Endothelial cell of umbilical vein (primary cell): ENCODE results near the gene SLC17A2. TPM values are rescaled to one million over a fixed set of nuclear protein-coding genes. Genes with fewer than 3 reads are reported as not detected.

Experiments
- BruUV-seq: library from RNA; stranded (reverse); fragments of 400-500 nt; replicated peaks from 2 replicates; lab custom pipeline; 2021; lab: Mats Ljungman, UMichigan
- CTCF ChIA-PET: fragments of 300-600, 350-600 bp; sonication (Branson Sonifier 250); formaldehyde crosslinking; loops from one replicate; lab custom pipeline; 2021; ENCODE audit warnings: antibody characterized with exemption, inconsistent platforms; lab: Charles Lee
- POLR2A ChIA-PET: fragments of 300-600, 350-600 bp; sonication (Branson Sonifier 250); formaldehyde crosslinking; loops from one replicate; lab custom pipeline; 2021; ENCODE audit warnings: antibody characterized with exemption, inconsistent platforms; lab: Charles Lee
- DNase-seq: peaks from one replicate; pipeline ENCODE4 v3.0.0-alpha.2; 2011; ENCODE audit warnings: low read depth, low spot score
- FAIRE-seq: peaks from 2 replicates; lab custom pipeline; 2011; peaks lifted over from hg19 to GRCh38; lab: Jason Lieb, UNC
- H2AFZ ChIP-seq: 2 replicates; pipeline ENCODE4 v1.6.0; 2012; ENCODE audit warnings: low read depth, low read length, control low read depth, inconsistent platforms
- H3K27ac ChIP-seq: 2 replicates; pipeline ENCODE4 v1.5.1; 2011; ENCODE audit warnings: low read depth, mild to moderate bottlenecking, control low read depth, low read length, moderate library complexity; ENCODE audit not compliant: insufficient read depth
- H3K27me3 ChIP-seq, 2 experiments: 2 replicates each; pipeline versions ENCODE4 v1.6.0 to v1.6.1; 2011; ENCODE audit warnings: low read length in 2 of 2, mixed read lengths in 1 of 2; ENCODE audit not compliant: control insufficient read depth in 2 of 2, insufficient read depth in 2 of 2
- H3K36me3 ChIP-seq, 2 experiments: 2 replicates in 1 of 2; 3 replicates in 1 of 2; pipeline ENCODE4 v1.5.1; 2011; ENCODE audit warnings: low read length in 2 of 2, mild to moderate bottlenecking in 1 of 2, moderate library complexity in 1 of 2; ENCODE audit not compliant: control insufficient read depth in 2 of 2, insufficient read depth in 2 of 2; ENCODE audit errors: extremely low read depth in 1 of 2
- H3K4me1 ChIP-seq: 3 replicates; pipeline ENCODE4 v1.5.1; 2011; ENCODE audit warnings: mild to moderate bottlenecking, low read length; ENCODE audit not compliant: control insufficient read depth, insufficient read depth; ENCODE audit errors: extremely low read depth
- H3K4me2 ChIP-seq: 2 replicates; pipeline ENCODE4 v1.6.1; 2011; ENCODE audit warnings: low read length, control low read depth, mixed read lengths; ENCODE audit not compliant: insufficient read depth
- H3K4me3 ChIP-seq, 3 experiments: fragments of 200-600 bp in 1 of 3; sonication (generic), shearing (Covaris generic) in 1 of 3; replicated peaks in 1 of 3; 2 replicates each; pipeline ENCODE4 v1.5.1; 2011 to 2016; ENCODE audit warnings: control low read depth in 3 of 3, low read length in 3 of 3, mild to moderate bottlenecking in 2 of 3, inconsistent platforms in 1 of 3, low read depth in 1 of 3, moderate library complexity in 1 of 3; ENCODE audit not compliant: insufficient read depth in 1 of 3
- H3K79me2 ChIP-seq: 2 replicates; pipeline ENCODE4 v1.6.0; 2012; ENCODE audit warnings: low read length, inconsistent platforms; ENCODE audit not compliant: control insufficient read depth, insufficient read depth
- H3K9ac ChIP-seq: replicated peaks from 2 replicates; pipeline ENCODE3; 2011; ENCODE audit warnings: low read length, control low read depth; ENCODE audit not compliant: insufficient read depth; ENCODE audit errors: extremely low read depth
- H3K9me1 ChIP-seq: replicated peaks from 3 replicates; pipeline ENCODE4 v1.6.0; 2011; ENCODE audit warnings: mild to moderate bottlenecking, low read length; ENCODE audit not compliant: control insufficient read depth, insufficient read depth; ENCODE audit errors: extremely low read depth
- H3K9me3 ChIP-seq: replicated peaks from 2 replicates; pipeline ENCODE4 v1.5.1; 2012; ENCODE audit warnings: low read length, inconsistent platforms; ENCODE audit not compliant: control insufficient read depth, insufficient read depth
- H4K20me1 ChIP-seq: replicated peaks from 2 replicates; pipeline ENCODE3; 2011; ENCODE audit warnings: mild to moderate bottlenecking, low read length; ENCODE audit not compliant: control insufficient read depth, insufficient read depth; ENCODE audit errors: extremely low read depth
- EZH2 ChIP-seq: IDR thresholded peaks from 2 replicates; pipeline ENCODE4 v1.6.1; 2012; ENCODE audit warnings: borderline replicate concordance, low read depth, mild to moderate bottlenecking, moderate library complexity, low read length, inconsistent platforms; ENCODE audit not compliant: severe bottlenecking
- FOS ChIP-seq: IDR thresholded peaks from 2 replicates; pipeline ENCODE4 v1.6.1; 2011; ENCODE audit warnings: mild to moderate bottlenecking, low read length, moderate library complexity, borderline replicate concordance; ENCODE audit not compliant: insufficient read depth
- GATA2 ChIP-seq: IDR thresholded peaks from 2 replicates; pipeline ENCODE4 v1.7.0; 2011; ENCODE audit warnings: low read depth, mild to moderate bottlenecking, moderate library complexity, mixed read lengths, low read length; ENCODE audit not compliant: insufficient read length, insufficient read depth
- JUN ChIP-seq: IDR thresholded peaks from 2 replicates; pipeline ENCODE4 v1.6.1; 2011; ENCODE audit warnings: borderline replicate concordance, low read depth; ENCODE audit not compliant: insufficient read length, insufficient read depth
- MYC ChIP-seq: IDR thresholded peaks from one replicate; pipeline ENCODE4 v1.6.1; 2011; ENCODE audit warnings: mild to moderate bottlenecking, low read depth, low read length
- POLR2A ChIP-seq: IDR thresholded peaks from 2 replicates; pipeline ENCODE4 v1.6.1; 2012; ENCODE audit warnings: low read depth, mild to moderate bottlenecking, control low read depth, low read length
- POLR2AphosphoS5 ChIP-seq: IDR thresholded peaks from 2 replicates; pipeline ENCODE4 v1.6.1; 2012; ENCODE audit warnings: low read depth, mild to moderate bottlenecking, control low read depth, low read length, moderate library complexity; ENCODE audit not compliant: insufficient read depth
- dilution Hi-C: fragments of 300-500 bp; cut with MboI; formaldehyde crosslinking; loops from one replicate; pipeline ENCODE4 v1.15.0; 2019; ENCODE audit warnings: low sequenced_read_pairs; ENCODE audit not compliant: extremely low pct_ligation_motif_present
- intact Hi-C: fragments of 100-400 bp; cut with micrococcal nuclease; formaldehyde crosslinking; loops from one replicate; pipeline ENCODE4 v1.10.0; 2022
- polyA plus RNA-seq, 4 experiments: library from polyadenylated mRNA; depleted of rRNA in 3 of 4; stranded (reverse) in 3 of 4; unstranded in 1 of 4; fragments of >200 nt; gene quantifications; 2 replicates each; pipeline versions ENCODE4 v1.2.1 to v1.2.3, GENCODE V29; 2011 to 2012; ENCODE audit warnings: missing spikeins in 1 of 4
- total RNA-seq: library from RNA; stranded (reverse); gene quantifications from 2 replicates; pipeline ENCODE4 v1.2.3, GENCODE V29; 2021
- TF ChIP-seq, protein P1 (sequence below): IDR thresholded peaks from 2 replicates; pipeline ENCODE4 v1.6.1; 2011; ENCODE audit not compliant: insufficient read depth, insufficient read length
- TF ChIP-seq, protein P2 (sequence below), 2 donors: IDR thresholded peaks; 1 replicate in 1 of 2; 2 replicates in 1 of 2; pipeline ENCODE4 v1.5.1; 2011; ENCODE audit warnings: low read length in 2 of 2, mild to moderate bottlenecking in 2 of 2, moderate library complexity in 2 of 2, control low read depth in 1 of 2, inconsistent platforms in 1 of 2, low read depth in 1 of 2; ENCODE audit not compliant: insufficient read depth in 1 of 2; ENCODE audit errors: extremely low read depth in 1 of 2

The SLC17A2 gene
- total and polyA plus RNA-seq, 2 donors (not counting 3 experiments of a cell fraction or from before 2014, with no cell fraction given), result not detected

DNA sequence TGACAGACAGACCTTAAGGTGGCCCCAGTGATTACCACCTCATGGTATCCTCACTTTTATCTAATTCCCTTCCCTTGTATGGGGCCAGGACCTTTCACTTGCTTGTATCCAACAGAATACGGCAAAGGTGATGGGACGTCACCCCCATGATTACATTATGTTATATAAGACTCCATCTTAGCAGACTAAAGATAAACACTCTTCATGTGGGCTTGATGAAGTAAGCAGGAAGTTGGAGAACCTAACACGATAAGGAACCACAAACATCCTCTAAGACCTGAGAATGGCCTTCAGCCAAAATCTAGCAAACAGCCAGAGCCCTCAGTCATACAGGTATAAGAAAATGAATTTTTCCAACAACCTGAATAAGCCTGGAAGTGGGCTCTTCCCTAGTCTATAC, 64.5 kb downstream of the SLC17A2 start:
- no peak overlapping the region for H3K4me3 ChIP-seq
- BruUV-seq, result no TSS peak
- no peaks in the 10 kb centered on the region for H3K9me3 ChIP-seq
- no peaks in the 10 kb centered on the region for H4K20me1 ChIP-seq
- intact Hi-C loops, result no loop called here
- H3K27ac ChIP-seq, result no peak overlapping the region
- peaks cover 4 to 7% of the 10 kb centered on the region in 2 experiments for H3K27me3 ChIP-seq
- DNase-seq (no peak), FAIRE-seq (no peak)
- no peak overlapping the region for H3K9ac ChIP-seq
- H3K4me2 ChIP-seq, result no peak overlapping the region
- dilution Hi-C loops, result no loop called here
- TF ChIP-seq FOS (no peak), POLR2A (no peak), JUN (no peak), MYC (no peak), EZH2 (no peak), GATA2 (no peak), POLR2AphosphoS5 (no peak)
- TF ChIP-seq, protein P1, sequence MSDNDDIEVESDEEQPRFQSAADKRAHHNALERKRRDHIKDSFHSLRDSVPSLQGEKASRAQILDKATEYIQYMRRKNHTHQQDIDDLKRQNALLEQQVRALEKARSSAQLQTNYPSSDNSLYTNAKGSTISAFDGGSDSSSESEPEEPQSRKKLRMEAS, result no peak
- TF ChIP-seq, protein P2, sequence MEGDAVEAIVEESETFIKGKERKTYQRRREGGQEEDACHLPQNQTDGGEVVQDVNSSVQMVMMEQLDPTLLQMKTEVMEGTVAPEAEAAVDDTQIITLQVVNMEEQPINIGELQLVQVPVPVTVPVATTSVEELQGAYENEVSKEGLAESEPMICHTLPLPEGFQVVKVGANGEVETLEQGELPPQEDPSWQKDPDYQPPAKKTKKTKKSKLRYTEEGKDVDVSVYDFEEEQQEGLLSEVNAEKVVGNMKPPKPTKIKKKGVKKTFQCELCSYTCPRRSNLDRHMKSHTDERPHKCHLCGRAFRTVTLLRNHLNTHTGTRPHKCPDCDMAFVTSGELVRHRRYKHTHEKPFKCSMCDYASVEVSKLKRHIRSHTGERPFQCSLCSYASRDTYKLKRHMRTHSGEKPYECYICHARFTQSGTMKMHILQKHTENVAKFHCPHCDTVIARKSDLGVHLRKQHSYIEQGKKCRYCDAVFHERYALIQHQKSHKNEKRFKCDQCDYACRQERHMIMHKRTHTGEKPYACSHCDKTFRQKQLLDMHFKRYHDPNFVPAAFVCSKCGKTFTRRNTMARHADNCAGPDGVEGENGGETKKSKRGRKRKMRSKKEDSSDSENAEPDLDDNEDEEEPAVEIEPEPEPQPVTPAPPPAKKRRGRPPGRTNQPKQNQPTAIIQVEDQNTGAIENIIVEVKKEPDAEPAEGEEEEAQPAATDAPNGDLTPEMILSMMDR (IDR thresholded peaks at IDR 0.05; ENCODE audit: extremely low read depth in 1 of 2, insufficient read depth in 1 of 2, low read depth in 1 of 2, low read length in 2 of 2), result no peak
- H3K9me1 ChIP-seq, result no peaks in the 10 kb centered on the region
- H3K36me3 ChIP-seq, result no peaks in the 10 kb centered on the region
- no peaks in the 10 kb centered on the region for H3K4me1 ChIP-seq
- ChIA-PET CTCF (no interaction called here), POLR2A (no interaction called here)
- no peak overlapping the region for H2AFZ ChIP-seq
- H3K79me2 ChIP-seq, result no peaks in the 10 kb centered on the region
